ENCODE data around the gene HLA-DPA1.
"Not testable (repeated sequence)": the region's sequence is repeated elsewhere in the genome, so short reads cannot be mapped to it uniquely, and the experiment has no call there.

HLA-DPA1 gene

GRCh38 chr6:33066917-33067521 is 6.4 kb downstream of the HLA-DPA1 start:
- DNase-seq (ENCODE audit: low spot score in 2 of 2) (no peak), ATAC-seq (ENCODE audit: low read depth) (no peak)
- no peaks in the 10 kb centered on the region for H3K27me3 Mint-ChIP-seq
- H3K9me3 Mint-ChIP-seq: peaks cover 10% of the 10 kb centered on the region
- peak overlapping the region; percentile 12 for H3K27ac Mint-ChIP-seq
- H3K4me3 Mint-ChIP-seq: no peak overlapping the region
- H3K36me3 Mint-ChIP-seq: peaks cover 76% of the 10 kb centered on the region
- H3K4me1 Mint-ChIP-seq: peaks cover 47% of the 10 kb centered on the region

- ATAC-seq (ENCODE audit: low read depth): no peak
- H3K27me3 Mint-ChIP-seq: no peaks in the 10 kb centered on the region
- peaks cover 11% of the 10 kb centered on the region for H3K9me3 Mint-ChIP-seq
- H3K27ac Mint-ChIP-seq: peak overlapping the region; percentile 32
- H3K36me3 Mint-ChIP-seq: peaks cover 68% of the 10 kb centered on the region
- no peak for DNase-seq (ENCODE audit: low spot score in 2 of 2)
- H3K4me1 Mint-ChIP-seq: peaks cover 40% of the 10 kb centered on the region
- no peak overlapping the region for H3K4me3 Mint-ChIP-seq
Measured at GRCh38 chr6:33065312-33065711, 8.1 kb downstream of the HLA-DPA1 start.

GRCh38 chr6:33064723-33065122 is 8.7 kb downstream of the HLA-DPA1 start:
- H3K27me3 Mint-ChIP-seq: no peaks in the 10 kb centered on the region
- H3K9me3 Mint-ChIP-seq: peaks cover 11% of the 10 kb centered on the region
- H3K27ac Mint-ChIP-seq: peak overlapping the region; percentile 32
- no peak overlapping the region for H3K4me3 Mint-ChIP-seq
- DNase-seq (ENCODE audit: low spot score in 2 of 2): no peak
- no peak for ATAC-seq (ENCODE audit: low read depth)
- H3K36me3 Mint-ChIP-seq: peaks cover 62% of the 10 kb centered on the region
- H3K4me1 Mint-ChIP-seq: peaks cover 34% of the 10 kb centered on the region

- H3K27me3 Mint-ChIP-seq; H3K4me3 Mint-ChIP-seq; ATAC-seq (ENCODE audit: low read depth); DNase-seq (ENCODE audit: low spot score in 2 of 2): not testable (repeated sequence)
- peaks cover 26% of the 10 kb centered on the region for H3K4me1 Mint-ChIP-seq
- peaks cover 12% of the 10 kb centered on the region for H3K9me3 Mint-ChIP-seq
- H3K36me3 Mint-ChIP-seq: peaks cover 51% of the 10 kb centered on the region
- H3K27ac Mint-ChIP-seq: peak overlapping the region; percentile 32
Measured at GRCh38 chr6:33063435-33063834, 10.0 kb downstream of the HLA-DPA1 start.

GRCh38 chr6:33061987-33062386 is 11.5 kb downstream of the HLA-DPA1 start:
- Mint-ChIP-seq H3K36me3 (peaks cover 36% of the 10 kb centered on the region), H3K4me3 (peak overlapping the region; percentile 43), H3K27ac (peak overlapping the region; percentile 96), H3K27me3 (no peaks in the 10 kb centered on the region), H3K4me1 (peaks cover 31% of the 10 kb centered on the region), H3K9me3 (peaks cover 8% of the 10 kb centered on the region)
- DNase-seq (ENCODE audit: low spot score in 2 of 2): peak in 1 of 2 donors; percentile 34
- peak; percentile 76 for ATAC-seq (ENCODE audit: low read depth)

- peak in 1 of 2 donors; percentile 57 for DNase-seq (ENCODE audit: low spot score in 2 of 2)
- peaks cover 4% of the 10 kb centered on the region for H3K9me3 Mint-ChIP-seq
- no peaks in the 10 kb centered on the region for H3K27me3 Mint-ChIP-seq
- H3K4me1 Mint-ChIP-seq: peaks cover 21% of the 10 kb centered on the region
- peaks cover 4% of the 10 kb centered on the region for H3K36me3 Mint-ChIP-seq
- peak; percentile 80 for ATAC-seq (ENCODE audit: low read depth)
- H3K4me3 Mint-ChIP-seq: peak overlapping the region; percentile 74
- peak overlapping the region; percentile 99 for H3K27ac Mint-ChIP-seq
Measured at GRCh38 chr6:33057222-33058150, 16.0 kb downstream of the HLA-DPA1 start.

- Mint-ChIP-seq H3K36me3 (no peaks in the 10 kb centered on the region), H3K27me3 (no peaks in the 10 kb centered on the region), H3K27ac (no peak overlapping the region), H3K9me3 (no peaks in the 10 kb centered on the region), H3K4me1 (peaks cover 25% of the 10 kb centered on the region), H3K4me3 (no peak overlapping the region)
- DNase-seq (ENCODE audit: low spot score in 2 of 2) (no peak), ATAC-seq (ENCODE audit: low read depth) (no peak)
Measured at GRCh38 chr6:33053230-33053629, 20.2 kb downstream of the HLA-DPA1 start.

- no peak for DNase-seq (ENCODE audit: low spot score in 2 of 2)
Measured at GRCh38 chr6:33052627-33053026, 20.8 kb downstream of the HLA-DPA1 start.

GRCh38 chr6:33050014-33050810 is 23.2 kb downstream of the HLA-DPA1 start:
- peak; percentile 29 for ATAC-seq (ENCODE audit: low read depth)
- H3K4me3 Mint-ChIP-seq: no peak overlapping the region
- DNase-seq (ENCODE audit: low spot score in 2 of 2): no peak

More at GRCh38 chr6:33052627-33053026, 20.8 kb downstream of the HLA-DPA1 start:
- no peak for ATAC-seq (ENCODE audit: low read depth)
- Mint-ChIP-seq H3K4me3 (no peak overlapping the region), H3K27ac (no peak overlapping the region), H3K27me3 (no peaks in the 10 kb centered on the region), H3K36me3 (no peaks in the 10 kb centered on the region), H3K9me3 (no peaks in the 10 kb centered on the region), H3K4me1 (peaks cover 22% of the 10 kb centered on the region)

GRCh38 chr6:33049323-33050013 is 24.0 kb downstream of the HLA-DPA1 start:
- peak overlapping the region; percentile 14 for H3K27ac Mint-ChIP-seq
- ATAC-seq (ENCODE audit: low read depth) (peak; percentile 62), DNase-seq (ENCODE audit: low spot score in 2 of 2) (no peak)
- no peaks in the 10 kb centered on the region for H3K27me3 Mint-ChIP-seq
- H3K36me3 Mint-ChIP-seq: peaks cover 2% of the 10 kb centered on the region
- H3K9me3 Mint-ChIP-seq: no peaks in the 10 kb centered on the region
- peak overlapping the region; percentile 43 for H3K4me3 Mint-ChIP-seq
- H3K4me1 Mint-ChIP-seq: peaks cover 10% of the 10 kb centered on the region

More at GRCh38 chr6:33050014-33050810, 23.2 kb downstream of the HLA-DPA1 start:
- Mint-ChIP-seq H3K36me3 (peaks cover 2% of the 10 kb centered on the region), H3K9me3 (no peaks in the 10 kb centered on the region), H3K27me3 (no peaks in the 10 kb centered on the region), H3K4me1 (peaks cover 10% of the 10 kb centered on the region), H3K27ac (no peak overlapping the region)

- peak overlapping the region; percentile 63 for H3K27ac Mint-ChIP-seq
- ATAC-seq (ENCODE audit: low read depth): peak; percentile 53
Measured at GRCh38 chr6:33040157-33040556, 33.3 kb downstream of the HLA-DPA1 start.

GRCh38 chr6:33036535-33036934 is 36.9 kb downstream of the HLA-DPA1 start:
- peaks cover 17% of the 10 kb centered on the region for H3K36me3 Mint-ChIP-seq
- peaks cover 22% of the 10 kb centered on the region for H3K9me3 Mint-ChIP-seq
- no peak for DNase-seq (ENCODE audit: low spot score in 2 of 2)
- no peak overlapping the region for H3K4me3 Mint-ChIP-seq
- no peak overlapping the region for H3K27ac Mint-ChIP-seq
- ATAC-seq (ENCODE audit: low read depth): no peak
- peaks cover 10% of the 10 kb centered on the region for H3K4me1 Mint-ChIP-seq
- no peaks in the 10 kb centered on the region for H3K27me3 Mint-ChIP-seq

More at GRCh38 chr6:33040157-33040556, 33.3 kb downstream of the HLA-DPA1 start:
- H3K9me3 Mint-ChIP-seq: peaks cover 12% of the 10 kb centered on the region
- H3K4me3 Mint-ChIP-seq: no peak overlapping the region
- no peaks in the 10 kb centered on the region for H3K27me3 Mint-ChIP-seq
- H3K4me1 Mint-ChIP-seq: peaks cover 5% of the 10 kb centered on the region
- DNase-seq (ENCODE audit: low spot score in 2 of 2): no peak
- H3K36me3 Mint-ChIP-seq: peaks cover 10% of the 10 kb centered on the region

- H3K36me3 Mint-ChIP-seq: peaks cover 17% of the 10 kb centered on the region
- peaks cover 18% of the 10 kb centered on the region for H3K9me3 Mint-ChIP-seq
- DNase-seq (ENCODE audit: low spot score in 2 of 2): no peak
- H3K4me3 Mint-ChIP-seq: no peak overlapping the region
- no peaks in the 10 kb centered on the region for H3K27me3 Mint-ChIP-seq
- peaks cover 20% of the 10 kb centered on the region for H3K4me1 Mint-ChIP-seq
- peak overlapping the region; percentile 51 for H3K27ac Mint-ChIP-seq
- no peak for ATAC-seq (ENCODE audit: low read depth)
Measured at GRCh38 chr6:33034554-33034953, 38.9 kb downstream of the HLA-DPA1 start.
